PFSK-1 (cell line): ENCODE data around the gene SEC31B.

Source experiments
- FOXP2 ChIP-seq: optimal IDR thresholded peaks from 2 replicates; pipeline ENCODE3; 2011; ENCODE audit warnings: borderline replicate concordance, control low read depth, inconsistent platforms; ENCODE audit not compliant: insufficient read depth; ENCODE audit errors: extremely low read length, extremely low read depth
- POLR2AphosphoS5 ChIP-seq: IDR thresholded peaks from 2 replicates; pipeline ENCODE4 v1.6.1; 2012; ENCODE audit warnings: low read depth, mild to moderate bottlenecking, control low read depth, low read length, moderate library complexity
- SIN3A ChIP-seq: IDR thresholded peaks from 2 replicates; pipeline ENCODE4 v1.6.1; 2012; ENCODE audit warnings: mild to moderate bottlenecking, low read length, moderate library complexity, borderline replicate concordance; ENCODE audit not compliant: insufficient read depth
- TAF1 ChIP-seq: IDR thresholded peaks from 2 replicates; pipeline ENCODE4 v1.6.1; 2012; ENCODE audit warnings: low read length, control low read depth, borderline replicate concordance; ENCODE audit not compliant: insufficient read depth
- TF ChIP-seq, protein P1 (sequence below), 2 experiments: IDR thresholded peaks; 2 replicates each; pipeline versions ENCODE4 v1.6.1 to v1.8.0; 2011 to 2012; ENCODE audit warnings: low read depth in 2 of 2, low read length in 2 of 2, control low read depth in 1 of 2, inconsistent platforms in 1 of 2, mild to moderate bottlenecking in 1 of 2, moderate library complexity in 1 of 2; ENCODE audit not compliant: insufficient read depth in 1 of 2

The SEC31B gene

DNA sequence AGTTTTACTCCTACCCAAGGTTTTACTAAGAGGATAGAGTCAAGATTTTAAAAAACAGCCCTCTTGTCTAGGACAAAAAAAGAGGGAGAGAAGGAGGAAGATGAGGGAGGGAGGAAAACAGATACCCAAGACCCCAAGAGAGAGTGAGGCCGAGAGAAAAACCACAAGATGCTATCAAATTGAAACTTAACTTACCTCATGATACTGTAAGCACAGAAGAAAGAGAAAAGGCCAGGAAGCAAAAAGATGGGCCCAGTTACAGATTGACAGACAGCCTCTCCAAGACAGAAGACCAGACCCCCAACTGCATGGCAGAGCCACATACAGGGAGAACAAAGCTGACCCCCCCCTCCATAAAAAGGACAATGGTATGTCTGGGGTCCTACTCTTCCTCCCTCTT, 11.4 kb downstream of the SEC31B start:
- TF ChIP-seq TAF1 (no peak), POLR2AphosphoS5 (no peak), FOXP2 (no peak), SIN3A (no peak)
- TF ChIP-seq, protein P1, sequence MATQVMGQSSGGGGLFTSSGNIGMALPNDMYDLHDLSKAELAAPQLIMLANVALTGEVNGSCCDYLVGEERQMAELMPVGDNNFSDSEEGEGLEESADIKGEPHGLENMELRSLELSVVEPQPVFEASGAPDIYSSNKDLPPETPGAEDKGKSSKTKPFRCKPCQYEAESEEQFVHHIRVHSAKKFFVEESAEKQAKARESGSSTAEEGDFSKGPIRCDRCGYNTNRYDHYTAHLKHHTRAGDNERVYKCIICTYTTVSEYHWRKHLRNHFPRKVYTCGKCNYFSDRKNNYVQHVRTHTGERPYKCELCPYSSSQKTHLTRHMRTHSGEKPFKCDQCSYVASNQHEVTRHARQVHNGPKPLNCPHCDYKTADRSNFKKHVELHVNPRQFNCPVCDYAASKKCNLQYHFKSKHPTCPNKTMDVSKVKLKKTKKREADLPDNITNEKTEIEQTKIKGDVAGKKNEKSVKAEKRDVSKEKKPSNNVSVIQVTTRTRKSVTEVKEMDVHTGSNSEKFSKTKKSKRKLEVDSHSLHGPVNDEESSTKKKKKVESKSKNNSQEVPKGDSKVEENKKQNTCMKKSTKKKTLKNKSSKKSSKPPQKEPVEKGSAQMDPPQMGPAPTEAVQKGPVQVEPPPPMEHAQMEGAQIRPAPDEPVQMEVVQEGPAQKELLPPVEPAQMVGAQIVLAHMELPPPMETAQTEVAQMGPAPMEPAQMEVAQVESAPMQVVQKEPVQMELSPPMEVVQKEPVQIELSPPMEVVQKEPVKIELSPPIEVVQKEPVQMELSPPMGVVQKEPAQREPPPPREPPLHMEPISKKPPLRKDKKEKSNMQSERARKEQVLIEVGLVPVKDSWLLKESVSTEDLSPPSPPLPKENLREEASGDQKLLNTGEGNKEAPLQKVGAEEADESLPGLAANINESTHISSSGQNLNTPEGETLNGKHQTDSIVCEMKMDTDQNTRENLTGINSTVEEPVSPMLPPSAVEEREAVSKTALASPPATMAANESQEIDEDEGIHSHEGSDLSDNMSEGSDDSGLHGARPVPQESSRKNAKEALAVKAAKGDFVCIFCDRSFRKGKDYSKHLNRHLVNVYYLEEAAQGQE (IDR thresholded peaks at IDR 0.05; ENCODE audit: insufficient read depth in 1 of 2, low read depth in 2 of 2, low read length in 2 of 2), result no peak

DNA sequence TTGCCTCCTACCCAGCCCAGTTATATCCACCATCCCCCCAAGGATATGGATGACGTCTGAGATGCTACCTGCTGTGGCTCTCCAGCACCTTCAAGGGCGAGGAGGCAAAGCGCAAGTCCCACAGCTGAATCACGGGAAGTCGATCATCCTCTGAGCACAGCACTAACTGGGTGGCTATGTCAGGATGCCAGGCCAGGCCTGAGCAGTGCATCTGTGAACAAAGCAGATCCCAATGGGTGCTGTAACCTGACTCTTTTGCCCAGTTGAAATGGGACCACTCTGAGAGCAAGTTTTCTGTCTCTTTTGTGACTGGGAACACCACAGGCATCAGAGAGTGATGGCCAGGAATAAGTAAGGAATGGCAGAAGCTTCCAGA, 12.3 kb downstream of the SEC31B start:
- TF ChIP-seq, protein P1 (IDR thresholded peaks at IDR 0.05; ENCODE audit: insufficient read depth in 1 of 2, low read depth in 2 of 2, low read length in 2 of 2), result no peak
- no peak for TF ChIP-seq SIN3A
- TF ChIP-seq POLR2AphosphoS5, result no peak
- TF ChIP-seq FOXP2, result no peak
- no peak for TF ChIP-seq TAF1

DNA sequence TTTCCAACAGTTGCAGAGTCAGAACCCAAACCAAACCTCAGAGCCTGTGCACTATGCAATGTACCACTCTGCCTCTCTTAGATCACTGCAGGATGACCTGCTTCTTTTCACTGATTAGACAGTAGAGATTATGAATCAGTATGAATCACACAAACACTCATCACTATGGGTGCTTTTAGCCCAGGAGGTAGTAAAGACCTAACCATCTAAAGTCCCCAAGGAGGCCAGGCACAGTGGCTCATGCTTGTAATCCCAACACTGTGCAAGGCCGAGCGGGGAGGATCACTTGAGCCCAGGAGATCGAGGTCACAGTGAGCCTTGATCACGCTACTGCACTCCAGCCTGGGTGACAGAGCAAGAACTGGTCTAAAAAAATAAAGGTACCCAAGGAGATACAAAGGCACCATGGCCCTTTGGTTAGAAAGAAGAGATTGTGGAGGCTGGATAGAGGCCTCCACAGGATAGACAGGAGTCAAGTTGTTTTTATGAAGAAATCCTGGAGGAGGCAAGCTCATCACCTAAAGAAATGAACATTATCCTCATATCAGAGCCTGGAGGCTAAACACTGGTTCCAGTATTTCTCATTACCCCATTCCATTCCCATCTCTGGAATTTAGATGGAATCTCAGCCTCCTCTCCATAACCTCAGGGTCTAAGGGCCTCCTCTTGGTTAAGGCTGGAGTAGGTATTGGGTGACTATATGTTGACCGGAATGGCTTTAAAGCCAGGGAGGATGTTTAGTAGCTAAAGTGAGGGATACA, 12.9 kb downstream of the SEC31B start:
- TF ChIP-seq, protein P1 (IDR thresholded peaks at IDR 0.05; ENCODE audit: insufficient read depth in 1 of 2, low read depth in 2 of 2, low read length in 2 of 2), result no peak
- TF ChIP-seq POLR2AphosphoS5, result no peak
- no peak for TF ChIP-seq TAF1
- no peak for TF ChIP-seq SIN3A
- no peak for TF ChIP-seq FOXP2

DNA sequence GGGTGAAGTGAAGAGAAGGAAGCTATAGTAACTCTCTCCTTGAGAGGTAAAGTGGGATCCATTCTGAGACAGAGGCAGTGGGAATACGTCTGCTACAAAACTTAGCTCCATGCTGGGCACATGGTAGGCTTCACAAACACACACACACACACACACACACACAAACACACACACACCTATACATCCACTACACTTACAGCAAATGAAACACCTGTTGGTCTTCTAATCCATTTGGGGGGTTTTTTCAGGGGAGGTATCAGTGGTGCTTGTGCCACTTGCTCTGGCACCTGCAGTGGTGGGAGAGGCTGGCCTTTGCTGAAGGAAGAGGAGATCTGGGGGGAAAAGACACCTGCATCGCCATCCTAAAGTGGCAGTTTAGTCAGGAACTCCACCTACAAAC, 14.5 kb downstream of the SEC31B start:
- no peak for TF ChIP-seq FOXP2
- TF ChIP-seq, protein P1 (IDR thresholded peaks at IDR 0.05; ENCODE audit: insufficient read depth in 1 of 2, low read depth in 2 of 2, low read length in 2 of 2), result no peak
- no peak for TF ChIP-seq SIN3A
- no peak for TF ChIP-seq TAF1
- no peak for TF ChIP-seq POLR2AphosphoS5
